ENCODE data around the gene TUBB4B.
A peak's percentile ranks its signal among the peaks of the same experiment; 100 is the strongest.

TUBB4B gene

DNA sequence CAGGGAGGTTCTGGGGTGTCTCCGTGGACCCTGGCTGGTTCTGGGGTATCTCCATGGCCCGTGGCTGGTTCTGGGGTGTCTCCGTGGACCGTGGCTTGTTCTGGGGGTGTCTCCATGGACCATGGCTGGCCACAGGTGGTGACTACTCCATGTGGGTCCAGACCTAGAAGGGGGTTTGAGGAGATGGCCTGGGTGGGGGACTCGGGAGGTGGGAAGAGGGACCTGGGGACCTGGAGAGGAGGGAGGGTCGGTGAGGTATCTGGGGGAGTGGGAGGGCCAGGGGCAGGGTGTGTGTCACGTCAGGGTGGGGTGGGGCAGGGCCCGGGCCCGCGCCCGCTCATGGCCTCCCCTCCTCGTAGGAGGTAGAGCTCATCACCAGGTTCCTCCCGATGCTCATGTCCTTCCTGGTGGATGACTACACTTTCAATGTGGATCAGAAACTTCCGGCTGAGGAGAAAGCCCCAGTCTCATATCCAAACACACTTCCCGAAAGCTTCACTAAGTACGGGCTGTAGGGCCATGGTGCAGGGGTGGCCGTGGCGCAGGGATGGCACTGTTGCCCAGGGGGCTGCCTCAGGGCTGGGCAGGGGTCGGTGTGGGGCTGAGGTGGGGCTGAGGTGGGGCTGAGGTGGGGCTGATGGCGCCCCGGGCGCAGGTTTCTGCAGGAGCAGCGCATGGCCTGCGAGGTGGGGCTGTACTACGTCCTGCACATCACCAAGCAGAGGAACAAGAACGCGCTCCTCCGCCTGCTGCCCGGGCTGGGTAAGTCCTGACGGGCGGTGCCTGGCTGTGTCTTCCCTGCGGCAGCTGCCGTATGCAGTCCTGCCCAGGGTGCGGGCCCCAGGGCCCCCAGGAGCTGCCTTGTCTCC is 25.7 kb downstream of the TUBB4B start:
- H3K36me3 ChIP-seq, result peaks cover 78% of the 10 kb centered on the region
- H4K20me1 ChIP-seq, result peaks cover 14% of the 10 kb centered on the region; the same call in 1 of the 2 replicates
- H3K4me1 ChIP-seq, result peaks cover 49% of the 10 kb centered on the region
- H3K9ac ChIP-seq, result no peak overlapping the region
- H3K27ac ChIP-seq, result no peak overlapping the region
- TF ChIP-seq Cebpa-rat (IDR thresholded peaks at IDR 0.05), result no peak
- H3K27me3 ChIP-seq, result no peaks in the 10 kb centered on the region
- H3K4me3 ChIP-seq, result no peak overlapping the region
- no peaks in the 10 kb centered on the region for H3K9me3 ChIP-seq
- H3K4me2 ChIP-seq, result peak overlapping the region; percentile 92; the same call in 1 of the 2 replicates

DNA sequence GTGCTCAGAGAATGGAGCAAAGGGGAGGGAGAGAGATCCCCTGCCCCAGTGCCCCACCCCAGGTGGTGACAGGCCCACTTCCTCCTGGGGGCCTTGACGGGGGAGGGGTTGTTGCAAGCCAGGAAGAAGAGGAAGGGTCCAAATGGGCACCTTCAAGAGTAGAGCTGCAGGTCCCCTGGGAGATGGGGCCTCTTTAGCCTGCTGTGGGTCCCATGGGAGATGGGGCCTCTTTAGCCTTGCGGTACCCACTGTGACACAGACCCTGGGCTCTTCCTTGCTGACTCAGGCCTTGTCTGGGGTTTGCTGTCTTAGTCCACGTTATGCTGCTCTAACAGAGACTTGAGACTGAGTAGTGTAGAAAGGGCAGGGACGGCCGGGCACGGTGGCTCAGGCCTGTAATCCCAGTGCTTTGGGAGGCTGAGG is 26.9 kb downstream of the TUBB4B start:
- H3K4me3 ChIP-seq, result no peak overlapping the region
- no peak for TF ChIP-seq Cebpa-rat (IDR thresholded peaks at IDR 0.05)
- H4K20me1 ChIP-seq, result peaks cover 18% of the 10 kb centered on the region; the same call in 1 of the 2 replicates
- peaks cover 60% of the 10 kb centered on the region for H3K4me1 ChIP-seq
- no peaks in the 10 kb centered on the region for H3K27me3 ChIP-seq
- H3K36me3 ChIP-seq, result peaks cover 78% of the 10 kb centered on the region
- peak overlapping the region; percentile 92 for H3K4me2 ChIP-seq
- peak overlapping the region; percentile 47 for H3K27ac ChIP-seq
- 0 out of 2 replicates have a peak overlapping the region, but pooled peaks have one; percentile 1 for H3K9ac ChIP-seq
- H3K9me3 ChIP-seq, result no peaks in the 10 kb centered on the region

DNA sequence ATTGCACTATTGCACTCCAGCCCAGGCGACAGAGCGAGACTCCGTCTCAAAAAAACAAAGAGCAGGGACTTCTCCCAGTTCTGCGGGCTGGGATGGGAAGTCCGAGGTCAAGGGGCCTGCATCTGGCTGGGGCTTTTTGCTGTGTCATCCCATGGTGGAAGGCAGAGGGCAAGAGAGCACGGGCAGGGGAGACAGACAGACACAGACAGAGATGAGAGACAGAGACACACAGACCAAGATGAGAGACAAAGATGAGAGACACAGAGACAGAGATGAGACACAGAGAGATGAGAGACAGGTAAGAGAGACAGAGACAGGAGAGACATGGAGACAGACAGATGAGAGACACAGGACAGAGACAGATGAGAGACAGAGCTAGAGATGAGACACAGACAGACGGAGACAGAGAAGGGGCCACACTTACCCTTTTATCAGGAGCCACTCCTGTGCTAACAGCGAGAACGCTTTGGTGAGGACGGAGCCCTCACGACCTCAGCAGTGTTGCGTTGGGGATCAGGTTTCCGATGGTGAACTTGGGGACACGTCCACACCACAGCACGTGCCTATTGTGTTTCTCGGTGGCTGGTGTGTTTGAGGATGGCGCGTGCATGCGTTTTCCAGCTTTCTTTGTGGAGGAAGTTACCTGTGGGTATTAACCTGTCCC is 27.6 kb downstream of the TUBB4B start:
- Histone ChIP-seq H3K4me3 (peak overlapping the region; percentile 4; the same call in 1 of the 2 replicates), H4K20me1 (peaks cover 17% of the 10 kb centered on the region; the same call in 1 of the 2 replicates), H3K36me3 (peaks cover 79% of the 10 kb centered on the region)

DNA sequence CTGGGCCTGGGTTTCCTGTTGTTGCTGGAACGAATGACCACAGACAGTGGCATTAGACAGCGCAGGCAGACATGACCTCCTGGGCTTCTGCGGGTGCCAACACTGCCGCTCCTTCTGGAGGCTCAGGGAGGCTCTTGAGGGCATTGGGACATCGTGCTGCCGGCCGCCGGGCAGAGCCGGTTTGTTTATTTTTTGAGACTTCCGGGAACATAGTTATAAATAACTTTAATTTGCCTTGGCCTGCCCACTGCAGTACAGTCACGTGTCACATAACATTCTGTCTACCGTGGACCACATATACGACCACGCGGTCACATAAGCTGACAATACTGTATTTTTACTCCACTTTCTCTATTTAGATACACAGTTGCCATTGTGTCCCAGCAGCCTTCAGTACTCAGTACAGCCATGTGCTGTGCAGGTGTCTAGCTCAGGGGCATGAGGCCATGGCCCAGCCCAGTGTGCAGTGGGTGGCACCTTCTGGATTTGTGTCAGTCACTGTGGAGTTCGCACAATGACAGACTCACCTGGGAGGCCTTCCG is 28.2 kb downstream of the TUBB4B start:
- Histone ChIP-seq H3K27me3 (no peaks in the 10 kb centered on the region), H3K4me2 (peak overlapping the region; percentile 92), H3K36me3 (peaks cover 73% of the 10 kb centered on the region), H4K20me1 (peaks cover 17% of the 10 kb centered on the region; the same call in 1 of the 2 replicates), H3K4me3 (peak overlapping the region; percentile 4; the same call in 1 of the 2 replicates), H3K27ac (peak overlapping the region; percentile 47; the same call in 1 of the 2 replicates), H3K9ac (peak overlapping the region; percentile 54; the same call in 1 of the 2 replicates), H3K9me3 (no peaks in the 10 kb centered on the region), H3K4me1 (peaks cover 73% of the 10 kb centered on the region)
- no peak for TF ChIP-seq Cebpa-rat (IDR thresholded peaks at IDR 0.05)

More for the DNA sequence above, 27.6 kb downstream of the TUBB4B start:
- Histone ChIP-seq H3K4me2 (peak overlapping the region; percentile 92), H3K9me3 (no peaks in the 10 kb centered on the region), H3K9ac (peak overlapping the region; percentile 54; the same call in 1 of the 2 replicates), H3K27ac (peak overlapping the region; percentile 47), H3K4me1 (peaks cover 67% of the 10 kb centered on the region), H3K27me3 (no peaks in the 10 kb centered on the region)
- TF ChIP-seq Cebpa-rat (IDR thresholded peaks at IDR 0.05), result no peak

DNA sequence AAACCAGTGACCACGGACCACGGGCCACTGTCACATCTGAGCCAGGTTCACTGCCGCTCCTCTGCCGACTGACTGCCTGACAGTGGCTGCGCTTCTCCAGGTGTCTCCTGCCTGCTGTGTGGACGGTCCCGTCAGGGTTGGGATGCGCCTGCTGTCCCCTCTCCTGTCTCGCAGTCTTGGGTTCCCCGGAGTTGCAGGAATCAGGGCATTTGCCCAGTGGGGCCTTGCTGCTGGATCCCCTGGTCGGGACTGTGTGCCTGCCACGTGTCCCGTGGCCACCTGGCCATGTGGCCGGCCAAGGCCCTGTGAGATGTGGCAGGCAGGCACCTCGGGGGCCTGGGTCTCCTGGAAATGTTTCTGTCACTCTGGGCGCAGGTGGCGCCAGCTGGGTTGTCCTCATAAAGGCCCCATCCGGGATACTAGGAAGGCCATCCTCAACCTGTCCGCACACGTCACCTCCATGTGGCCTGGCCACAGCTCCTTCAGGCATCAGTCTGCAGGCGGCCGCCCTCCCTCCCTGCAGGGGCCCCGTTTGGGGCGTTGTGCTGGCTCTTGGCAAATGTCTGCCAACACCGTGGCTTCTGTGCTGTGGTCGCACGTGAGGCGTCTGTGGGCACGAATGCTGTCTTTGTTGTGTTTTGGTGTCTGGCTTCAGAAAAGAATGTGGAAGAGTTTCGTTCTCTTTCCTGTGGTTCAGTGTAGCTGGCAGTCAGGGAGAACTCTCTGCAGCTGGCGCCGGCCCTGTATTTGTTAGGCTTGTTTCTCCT is 30.0 kb downstream of the TUBB4B start:
- Histone ChIP-seq H3K27me3 (no peaks in the 10 kb centered on the region), H3K4me1 (peaks cover 92% of the 10 kb centered on the region), H3K27ac (peak overlapping the region; percentile 77), H3K4me3 (no peak overlapping the region), H3K9ac (peak overlapping the region; percentile 59), H4K20me1 (peaks cover 17% of the 10 kb centered on the region; the same call in 1 of the 2 replicates), H3K9me3 (no peaks in the 10 kb centered on the region), H3K4me2 (peak overlapping the region; percentile 92), H3K36me3 (peaks cover 56% of the 10 kb centered on the region)
- no peak for TF ChIP-seq Cebpa-rat (IDR thresholded peaks at IDR 0.05)

DNA sequence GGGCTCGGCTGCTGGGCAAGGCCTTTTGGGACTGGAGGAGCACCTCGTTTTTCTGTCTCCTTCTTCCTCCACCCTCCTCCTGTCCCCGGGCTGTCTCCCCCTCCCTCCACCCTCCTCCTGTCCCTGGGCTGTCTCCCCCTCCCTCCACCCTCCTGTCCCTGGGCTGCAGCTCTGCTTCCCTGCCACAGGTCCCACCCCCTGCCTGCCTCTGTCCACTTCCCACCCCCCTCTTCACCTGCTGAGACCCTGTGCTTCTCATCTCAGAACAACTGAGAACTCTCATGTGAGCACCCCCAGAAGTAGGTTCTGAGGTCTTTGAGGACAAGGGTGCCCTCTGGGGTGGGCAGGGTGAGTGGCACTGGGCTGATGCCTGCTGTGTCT is 30.6 kb downstream of the TUBB4B start:
- peaks cover 50% of the 10 kb centered on the region for H3K36me3 ChIP-seq

DNA sequence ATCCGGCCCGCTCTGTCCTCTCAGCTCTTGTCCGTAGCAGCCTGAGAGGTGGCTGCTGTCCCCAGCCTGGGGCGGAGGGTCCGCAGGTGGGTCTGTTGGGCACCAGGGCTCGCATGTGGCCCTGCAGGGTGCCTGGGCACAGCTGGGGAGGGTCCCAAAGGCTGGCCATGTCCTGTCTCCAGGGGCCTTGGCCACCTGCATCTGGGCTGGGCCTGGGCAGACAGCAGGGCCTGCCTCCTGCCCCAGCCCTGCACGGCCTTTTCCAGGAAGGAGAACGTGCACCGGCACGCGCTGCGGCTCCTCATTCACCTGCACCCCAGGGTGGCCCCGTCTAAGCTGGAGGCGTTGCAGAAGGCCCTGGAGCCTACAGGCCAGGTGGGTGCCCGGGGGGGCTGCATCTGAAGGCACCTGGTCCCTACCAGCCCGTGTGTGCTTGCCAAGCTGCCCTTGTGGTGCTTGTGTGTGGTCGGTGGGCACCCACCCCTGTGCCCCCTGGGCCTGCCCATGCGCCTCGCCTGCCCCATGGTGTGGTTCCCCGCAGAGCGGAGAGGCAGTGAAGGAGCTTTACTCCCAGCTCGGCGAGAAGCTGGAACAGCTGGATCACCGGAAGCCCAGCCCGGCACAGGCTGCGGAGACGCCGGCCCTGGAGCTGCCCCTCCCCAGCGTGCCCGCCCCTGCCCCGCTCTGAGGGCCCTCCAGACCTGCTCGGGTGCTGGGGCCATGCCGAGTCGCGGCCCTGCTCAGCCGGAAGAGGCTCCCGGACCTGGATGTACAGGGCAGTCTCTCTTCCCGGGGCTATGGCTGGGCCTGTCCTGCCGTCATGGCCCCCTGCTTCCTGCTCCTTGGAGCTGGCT is 31.4 kb downstream of the TUBB4B start:
- peak overlapping the region; percentile 36; the same call in 1 of the 2 replicates for H3K4me3 ChIP-seq
- H3K4me1 ChIP-seq, result peaks cover 99% of the 10 kb centered on the region
- H3K4me2 ChIP-seq, result peak overlapping the region; percentile 92
- peaks cover 42% of the 10 kb centered on the region for H3K36me3 ChIP-seq
- no peaks in the 10 kb centered on the region for H3K9me3 ChIP-seq
- peak overlapping the region; percentile 77 for H3K27ac ChIP-seq
- peak overlapping the region; percentile 59 for H3K9ac ChIP-seq
- H4K20me1 ChIP-seq, result peaks cover 17% of the 10 kb centered on the region; the same call in 1 of the 2 replicates
- no peaks in the 10 kb centered on the region for H3K27me3 ChIP-seq
- TF ChIP-seq Cebpa-rat (IDR thresholded peaks at IDR 0.05), result no peak

More for the DNA sequence above, 30.6 kb downstream of the TUBB4B start:
- H3K27me3 ChIP-seq, result no peaks in the 10 kb centered on the region
- peak overlapping the region; percentile 59 for H3K9ac ChIP-seq
- H3K27ac ChIP-seq, result peak overlapping the region; percentile 77
- peaks cover 97% of the 10 kb centered on the region for H3K4me1 ChIP-seq
- TF ChIP-seq Cebpa-rat (IDR thresholded peaks at IDR 0.05), result no peak
- H4K20me1 ChIP-seq, result peaks cover 17% of the 10 kb centered on the region; the same call in 1 of the 2 replicates
- peak overlapping the region; percentile 92 for H3K4me2 ChIP-seq
- H3K4me3 ChIP-seq, result peak overlapping the region; percentile 36; the same call in 1 of the 2 replicates
- no peaks in the 10 kb centered on the region for H3K9me3 ChIP-seq

DNA sequence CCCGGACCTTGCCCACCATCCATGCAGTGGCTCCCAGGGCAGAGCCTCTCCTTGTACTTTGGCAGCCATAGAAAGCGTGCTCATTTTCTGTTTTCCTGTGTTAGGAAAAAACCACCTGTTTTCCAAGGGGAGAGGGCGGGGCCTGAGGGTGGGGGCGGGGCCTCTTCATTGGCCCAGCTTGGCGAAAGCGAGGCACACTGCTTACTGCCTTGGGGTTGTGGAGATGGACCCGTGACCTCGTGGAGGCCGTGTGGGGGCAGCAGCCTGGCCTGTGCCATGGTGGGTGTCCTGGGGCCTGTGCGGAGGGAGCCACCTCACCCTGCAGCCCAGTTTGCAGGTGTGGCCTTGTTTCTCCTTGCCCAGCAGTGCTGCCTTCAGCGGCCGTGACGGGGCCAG is 32.0 kb downstream of the TUBB4B start:
- Histone ChIP-seq H3K4me2 (peak overlapping the region; percentile 92), H3K4me3 (no peak overlapping the region), H3K9me3 (no peaks in the 10 kb centered on the region), H3K9ac (peak overlapping the region; percentile 59), H3K27ac (peak overlapping the region; percentile 94), H3K27me3 (no peaks in the 10 kb centered on the region), H3K4me1 (peaks cover 99% of the 10 kb centered on the region), H3K36me3 (peaks cover 36% of the 10 kb centered on the region), H4K20me1 (peaks cover 17% of the 10 kb centered on the region; the same call in 1 of the 2 replicates)
- TF ChIP-seq Cebpa-rat (IDR thresholded peaks at IDR 0.05), result no peak
